Adipocyte (in vitro differentiated cells): ENCODE results near the gene MPND.
"Not testable (repeated sequence)": the region's sequence is repeated elsewhere in the genome, so short reads cannot be mapped to it uniquely, and the experiment has no call there.

ENCODE experiments used
- DNase-seq: peaks from one replicate; pipeline ENCODE4 v3.0.0-alpha.2; 2015; ENCODE audit warnings: low read depth
- H3K27me3 ChIP-seq: replicated peaks from 2 replicates; pipeline ENCODE4 v1.7.0; 2013; ENCODE audit warnings: mild to moderate bottlenecking, low read length, moderate library complexity; ENCODE audit not compliant: control insufficient read depth, insufficient read depth
- H3K36me3 ChIP-seq: 2 replicates; pipeline ENCODE4 v1.7.0; 2013; ENCODE audit warnings: low read length, mild to moderate bottlenecking, moderate library complexity; ENCODE audit not compliant: control insufficient read depth, insufficient read depth, severe bottlenecking
- H3K4me1 ChIP-seq: 2 replicates; pipeline ENCODE4 v1.7.0; 2013; ENCODE audit warnings: mild to moderate bottlenecking, low read length, moderate library complexity; ENCODE audit not compliant: control insufficient read depth, insufficient read depth
- H3K4me3 ChIP-seq: 2 replicates; pipeline ENCODE4 v1.7.0; 2013; ENCODE audit warnings: mild to moderate bottlenecking, low read length, moderate library complexity
- H3K9ac ChIP-seq: 2 replicates; pipeline ENCODE4 v1.7.0; 2013; ENCODE audit warnings: mild to moderate bottlenecking, low read length, moderate library complexity
- H3K9me3 ChIP-seq: 2 replicates; pipeline ENCODE4 v1.7.0; 2013; ENCODE audit warnings: mild to moderate bottlenecking, low read length, moderate library complexity; ENCODE audit not compliant: control insufficient read depth

The MPND gene

DNA sequence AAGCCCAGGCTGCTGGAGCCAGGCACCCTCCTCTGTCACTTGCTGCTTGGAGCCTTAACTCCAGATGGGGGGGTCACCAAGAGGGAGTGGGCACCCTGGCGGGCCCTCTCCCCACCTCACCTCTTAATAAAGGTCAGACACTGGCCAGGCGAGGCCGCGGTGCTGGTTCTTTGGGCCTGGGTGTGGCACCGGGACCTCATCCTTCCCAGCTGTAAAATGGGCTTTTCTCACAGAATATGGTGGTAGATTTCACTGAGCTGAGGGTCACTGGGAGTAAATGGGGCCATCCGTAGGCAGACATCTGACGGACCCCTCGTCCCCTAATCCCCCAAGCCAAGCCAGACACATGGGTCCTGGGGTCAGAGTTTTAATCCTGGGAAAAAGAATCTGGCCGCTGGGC, 19.7 kb upstream of the MPND start:
- no peaks in the 10 kb centered on the region for H3K36me3 ChIP-seq
- no peak for DNase-seq
- no peaks in the 10 kb centered on the region for H3K9me3 ChIP-seq
- H3K27me3 ChIP-seq = peaks cover 38% of the 10 kb centered on the region
- no peak overlapping the region for H3K9ac ChIP-seq
- H3K4me3 ChIP-seq = no peak overlapping the region
- H3K4me1 ChIP-seq = no peaks in the 10 kb centered on the region

DNA sequence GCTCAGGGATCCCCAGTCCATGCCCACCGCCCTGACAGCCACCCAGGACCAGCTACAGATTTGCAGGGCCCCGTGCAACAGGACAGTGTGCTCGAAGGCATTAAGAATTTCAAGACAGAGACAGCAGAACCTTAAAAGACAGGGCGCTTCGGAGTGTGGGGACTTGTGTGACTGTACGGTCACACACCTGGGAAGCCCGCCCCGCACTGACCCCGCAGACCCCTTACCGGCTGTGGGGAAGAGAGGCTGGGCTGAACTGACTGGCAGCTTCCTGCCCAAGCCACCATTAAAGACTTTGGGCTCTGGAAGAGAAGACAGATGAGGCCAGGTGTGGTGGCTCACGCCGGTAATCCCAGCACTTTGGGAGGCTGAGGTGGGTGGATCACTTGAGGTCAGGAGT, 19.1 kb upstream of the MPND start:
- Histone ChIP-seq H3K4me3 (no peak overlapping the region), H3K9ac (no peak overlapping the region), H3K4me1 (no peaks in the 10 kb centered on the region), H3K27me3 (peaks cover 37% of the 10 kb centered on the region), H3K36me3 (no peaks in the 10 kb centered on the region), H3K9me3 (no peaks in the 10 kb centered on the region)
- no peak for DNase-seq

DNA sequence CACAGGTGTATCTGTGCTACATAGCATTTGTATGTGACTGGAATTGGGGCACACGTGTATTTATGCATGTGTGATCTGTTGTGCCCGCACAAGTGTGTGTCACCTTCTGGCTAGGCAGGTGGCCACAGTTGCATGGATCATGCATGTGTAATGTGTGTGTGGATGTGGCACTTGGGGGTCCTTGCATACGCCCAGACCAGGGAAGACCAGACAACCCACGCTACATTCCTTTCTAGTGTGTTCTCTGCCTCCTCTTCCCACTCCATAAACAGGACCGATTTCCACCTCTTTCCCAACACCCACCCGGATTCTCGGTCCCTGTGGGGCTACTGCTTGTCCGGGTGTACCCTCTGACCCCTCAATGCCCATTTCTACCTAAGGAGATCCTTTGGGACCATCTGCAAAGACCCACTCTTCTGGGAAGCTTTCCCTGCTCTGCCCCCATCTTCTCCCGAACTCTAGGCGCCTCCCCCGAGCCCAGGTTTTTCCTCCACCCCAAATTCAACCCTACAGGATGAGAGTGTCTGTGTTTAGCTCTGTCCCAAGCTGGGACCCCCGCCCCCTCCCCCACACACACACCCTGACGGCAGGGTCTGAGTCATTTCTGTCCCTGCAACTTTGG, 17.0 kb upstream of the MPND start:
- Histone ChIP-seq H3K4me3 (no peak overlapping the region), H3K4me1 (no peaks in the 10 kb centered on the region), H3K9ac (no peak overlapping the region), H3K36me3 (no peaks in the 10 kb centered on the region), H3K27me3 (peaks cover 24% of the 10 kb centered on the region), H3K9me3 (no peaks in the 10 kb centered on the region)
- DNase-seq = no peak

GRCh38 chr19:4326837-4327251, 16.5 kb upstream of the MPND start:
- no peak for DNase-seq
- Histone ChIP-seq H3K36me3 (no peaks in the 10 kb centered on the region), H3K4me1 (no peaks in the 10 kb centered on the region), H3K9ac (no peak overlapping the region), H3K27me3 (peaks cover 24% of the 10 kb centered on the region), H3K9me3 (no peaks in the 10 kb centered on the region), H3K4me3 (no peak overlapping the region)

DNA sequence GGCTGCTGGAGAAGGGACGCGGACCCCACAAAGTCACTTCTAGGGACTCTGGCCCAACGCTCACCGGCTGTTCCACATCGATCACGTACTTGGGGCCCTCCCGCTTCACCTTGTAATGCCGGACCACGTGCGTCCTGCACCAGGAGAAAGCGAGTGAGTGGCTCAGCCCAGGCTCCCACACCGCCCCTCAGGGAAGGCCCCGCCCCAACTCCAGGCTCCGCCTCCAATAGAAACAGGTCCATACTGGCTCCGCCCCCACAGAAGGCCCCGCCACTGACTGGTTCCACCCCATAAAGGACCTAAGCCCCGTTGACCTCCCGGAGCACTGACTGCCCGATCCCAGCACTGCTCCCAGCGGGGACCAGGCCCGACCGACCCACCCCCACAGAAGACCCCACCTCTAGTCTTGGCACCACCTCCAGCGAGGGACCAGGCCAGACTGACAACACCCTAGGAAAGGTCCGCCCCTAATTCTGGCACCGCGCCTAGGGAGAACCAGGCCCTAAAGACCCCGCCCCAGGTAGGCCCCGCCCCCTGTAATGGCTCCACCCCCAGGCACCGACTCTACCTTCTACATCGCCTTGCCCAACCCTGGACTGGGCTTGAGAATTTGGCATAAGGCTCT, 16.0 kb upstream of the MPND start:
- Histone ChIP-seq H3K4me3 (no peak overlapping the region), H3K9ac (no peak overlapping the region), H3K9me3 (no peaks in the 10 kb centered on the region), H3K4me1 (no peaks in the 10 kb centered on the region), H3K27me3 (peaks cover 24% of the 10 kb centered on the region), H3K36me3 (no peaks in the 10 kb centered on the region)
- DNase-seq = peak; percentile 47

GRCh38 chr19:4327877-4328242, 15.5 kb upstream of the MPND start:
- DNase-seq = no peak
- Histone ChIP-seq H3K9me3 (no peaks in the 10 kb centered on the region), H3K27me3 (peaks cover 23% of the 10 kb centered on the region), H3K4me3 (no peak overlapping the region), H3K36me3 (no peaks in the 10 kb centered on the region), H3K4me1 (no peaks in the 10 kb centered on the region), H3K9ac (no peak overlapping the region)

- Histone ChIP-seq H3K9ac (no peak overlapping the region), H3K27me3 (peaks cover 20% of the 10 kb centered on the region), H3K4me1 (no peaks in the 10 kb centered on the region), H3K4me3 (peak overlapping the region; percentile 66), H3K36me3 (no peaks in the 10 kb centered on the region), H3K9me3 (no peaks in the 10 kb centered on the region)
- DNase-seq = peak; percentile 97
Observed at GRCh38 chr19:4328243-4328990, 14.9 kb upstream of the MPND start.

DNA sequence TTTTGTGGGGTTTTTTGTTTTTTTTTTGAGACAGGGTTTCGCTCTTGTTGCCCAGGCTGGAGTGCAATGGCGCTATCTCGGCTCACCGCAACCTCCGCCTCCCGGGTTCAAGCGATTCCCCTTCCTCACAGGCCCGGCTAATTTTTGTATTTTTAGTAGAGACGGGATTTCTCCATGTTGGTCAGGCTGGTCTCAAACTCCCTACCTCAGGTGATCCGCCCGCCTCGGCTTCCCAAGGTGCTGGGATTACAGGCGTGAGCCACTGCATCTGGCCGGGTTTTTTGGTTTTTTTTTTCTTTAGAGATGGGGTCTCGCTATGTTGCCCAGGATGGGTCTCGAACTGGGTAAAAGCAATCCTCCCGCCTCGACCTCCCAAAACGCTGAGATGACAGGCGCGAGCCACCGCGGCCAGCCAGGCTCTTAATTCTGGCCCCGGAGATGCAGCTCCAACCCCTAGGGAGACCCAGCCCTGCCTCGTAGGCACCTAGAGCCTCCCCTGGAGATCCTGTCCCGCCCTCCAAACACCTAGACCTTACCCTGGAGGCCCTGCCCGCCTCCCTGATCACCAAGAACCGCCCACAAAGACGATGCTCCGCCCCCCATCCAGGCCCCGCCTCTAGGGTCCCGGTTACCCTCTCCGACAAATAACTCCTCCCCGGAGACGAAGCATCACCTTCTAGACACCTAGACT, 14.2 kb upstream of the MPND start:
- H3K36me3 ChIP-seq, H3K9me3 ChIP-seq, H3K4me1 ChIP-seq, H3K9ac ChIP-seq, DNase-seq: not testable (repeated sequence)
- peaks cover 20% of the 10 kb centered on the region for H3K27me3 ChIP-seq
- H3K4me3 ChIP-seq = peak overlapping the region; percentile 66

- no peaks in the 10 kb centered on the region for H3K4me1 ChIP-seq
- no peaks in the 10 kb centered on the region for H3K36me3 ChIP-seq
- no peak overlapping the region for H3K4me3 ChIP-seq
- DNase-seq = no peak
- H3K27me3 ChIP-seq = peaks cover 20% of the 10 kb centered on the region
- H3K9ac ChIP-seq = no peak overlapping the region
- H3K9me3 ChIP-seq = no peaks in the 10 kb centered on the region
Observed at GRCh38 chr19:4329858-4330257, 13.5 kb upstream of the MPND start.

DNA sequence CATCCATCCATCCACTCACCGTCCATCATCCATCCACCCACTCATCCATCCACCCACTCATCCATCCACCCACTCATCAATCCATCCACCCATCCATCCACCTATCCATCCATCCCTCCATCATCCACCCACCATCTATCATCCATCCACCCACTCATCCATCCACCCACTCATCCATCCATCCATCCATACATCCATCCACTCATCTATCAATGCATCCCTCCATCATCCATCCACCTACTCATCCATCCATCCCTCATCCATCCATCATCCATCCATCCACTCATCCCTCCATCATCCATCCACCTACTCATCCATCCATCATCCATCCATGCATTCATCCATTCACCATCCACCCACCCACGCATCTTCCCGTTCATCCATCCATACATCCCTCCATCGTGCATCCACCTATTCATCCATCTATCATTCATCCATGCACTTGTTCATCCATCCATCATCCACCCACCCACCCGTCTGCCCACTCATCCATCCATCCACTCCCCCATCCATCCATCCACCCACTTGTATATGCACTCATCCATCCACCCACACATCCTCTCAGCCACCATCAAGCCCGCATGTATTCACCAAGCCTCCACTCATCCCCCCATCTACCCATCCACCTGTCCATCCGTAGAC, 8.3 kb upstream of the MPND start:
- no peak for DNase-seq

GRCh38 chr19:4337906-4338440, 5.4 kb upstream of the MPND start:
- Histone ChIP-seq H3K27me3 (no peaks in the 10 kb centered on the region), H3K9ac (peak overlapping the region; percentile 83), H3K9me3 (no peaks in the 10 kb centered on the region), H3K36me3 (no peaks in the 10 kb centered on the region), H3K4me1 (peaks cover 10% of the 10 kb centered on the region), H3K4me3 (peak overlapping the region; percentile 81)
- DNase-seq = peak; percentile 8

More for the DNA sequence above, 8.3 kb upstream of the MPND start:
- Histone ChIP-seq H3K9me3 (no peaks in the 10 kb centered on the region), H3K36me3 (no peaks in the 10 kb centered on the region), H3K9ac (no peak overlapping the region), H3K4me1 (peaks cover 5% of the 10 kb centered on the region), H3K4me3 (no peak overlapping the region), H3K27me3 (no peaks in the 10 kb centered on the region)
